Testis (tissue), 2 donors: ENCODE data around the gene FUS.

ENCODE experiments used
- CTCF ChIP-seq, 3 experiments: fragments of 450-650 bp in 2 of 3; fragments of 200-600 bp in 1 of 3; sonication (generic) in 1 of 3; IDR thresholded peaks; one replicate each; pipeline ENCODE4 v1.5.1; 2016 to 2019; ENCODE audit warnings: antibody characterized with exemption in 3 of 3, mild to moderate bottlenecking in 2 of 3, moderate library complexity in 1 of 3
- POLR2A ChIP-seq: fragments of 450-650 bp; IDR thresholded peaks from one replicate; pipeline ENCODE4 v1.6.1; 2017; ENCODE audit warnings: antibody characterized with exemption, mild to moderate bottlenecking, moderate library complexity

- no peak for TF ChIP-seq CTCF (IDR thresholded peaks at IDR 0.05)
- TF ChIP-seq POLR2A = no peak
These were observed 32.4 kb upstream of the FUS start for GRCh38 chr16:31147574-31147973.
